IPS-18a (cell line): Measurements from ENCODE around the gene ABTB2.

Experiments used
- H3K27ac ChIP-seq: one replicate; pipeline ENCODE4 v1.5.1; 2013; ENCODE audit warnings: low read length
- H3K27me3 ChIP-seq: one replicate; pipeline ENCODE4 v1.6.1; 2013; ENCODE audit warnings: mild to moderate bottlenecking, low read length; ENCODE audit not compliant: control insufficient read depth, insufficient read depth
- H3K36me3 ChIP-seq: one replicate; pipeline ENCODE4 v1.6.1; 2013; ENCODE audit warnings: low read depth, low read length; ENCODE audit not compliant: control insufficient read depth
- H3K4me1 ChIP-seq: one replicate; pipeline ENCODE4 v1.6.1; 2013; ENCODE audit warnings: low read depth, low read length; ENCODE audit not compliant: control insufficient read depth
- H3K4me3 ChIP-seq: one replicate; pipeline ENCODE4 v1.5.1; 2013; ENCODE audit warnings: low read length
- H3K9ac ChIP-seq: one replicate; pipeline ENCODE4 v1.6.1; 2013; ENCODE audit warnings: mild to moderate bottlenecking, low read length, moderate library complexity
- H3K9me3 ChIP-seq: one replicate; pipeline ENCODE4 v1.6.1; 2013; ENCODE audit warnings: low read depth, low read length; ENCODE audit not compliant: control insufficient read depth

The ABTB2 gene

DNA sequence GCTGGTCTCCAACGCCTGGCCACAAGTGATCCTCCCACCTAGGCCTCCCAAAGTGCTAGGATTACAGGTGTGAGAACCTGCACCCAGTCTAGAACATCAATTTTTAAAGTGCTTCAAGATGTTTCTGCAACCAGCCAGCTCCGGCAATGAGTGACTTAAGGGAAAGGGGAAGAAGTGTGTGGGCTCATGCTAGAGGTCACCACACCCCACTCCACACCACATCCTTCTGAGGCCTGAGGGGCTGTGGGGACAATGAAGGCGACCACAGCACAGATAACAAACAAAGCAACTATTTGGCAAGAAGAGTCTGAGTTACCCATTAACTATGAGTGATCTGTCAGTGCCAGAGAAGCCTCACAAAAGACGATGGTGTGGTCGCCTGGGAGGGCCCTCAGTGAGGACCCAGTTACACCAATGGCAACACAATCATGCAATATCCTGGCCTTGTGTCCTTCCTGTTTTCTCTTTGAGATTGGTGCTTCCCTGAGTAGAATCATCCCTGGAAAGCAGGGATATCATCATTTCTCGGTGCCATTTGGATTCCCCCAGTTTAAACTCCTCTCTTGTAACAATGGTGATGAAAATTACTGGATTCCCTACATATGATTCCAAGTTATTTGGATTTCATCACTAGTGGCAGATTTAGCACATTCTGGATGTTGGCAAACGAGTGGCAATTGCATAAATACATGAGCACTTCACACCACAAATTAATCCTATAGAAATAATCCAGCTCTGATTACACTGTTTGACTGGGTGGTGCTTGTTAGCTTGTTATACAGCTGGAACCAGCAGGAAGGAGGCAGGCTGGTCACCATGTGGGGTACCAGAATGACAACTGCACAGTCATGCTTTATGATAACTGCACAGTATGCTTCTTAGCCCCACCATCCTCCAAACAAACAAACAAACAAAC, 18.4 kb downstream of the ABTB2 start:
- Histone ChIP-seq H3K9me3 (no peaks in the 10 kb centered on the region), H3K27me3 (no peaks in the 10 kb centered on the region), H3K9ac (no peak overlapping the region), H3K4me3 (no peak overlapping the region), H3K36me3 (no peaks in the 10 kb centered on the region), H3K27ac (no peak overlapping the region), H3K4me1 (peaks cover 11% of the 10 kb centered on the region)

GRCh38 chr11:34337016-34337415, 20.8 kb downstream of the ABTB2 start:
- Histone ChIP-seq H3K9ac (no peak overlapping the region), H3K27ac (no peak overlapping the region), H3K4me3 (no peak overlapping the region), H3K27me3 (no peaks in the 10 kb centered on the region), H3K36me3 (no peaks in the 10 kb centered on the region), H3K4me1 (peaks cover 8% of the 10 kb centered on the region), H3K9me3 (no peaks in the 10 kb centered on the region)

DNA sequence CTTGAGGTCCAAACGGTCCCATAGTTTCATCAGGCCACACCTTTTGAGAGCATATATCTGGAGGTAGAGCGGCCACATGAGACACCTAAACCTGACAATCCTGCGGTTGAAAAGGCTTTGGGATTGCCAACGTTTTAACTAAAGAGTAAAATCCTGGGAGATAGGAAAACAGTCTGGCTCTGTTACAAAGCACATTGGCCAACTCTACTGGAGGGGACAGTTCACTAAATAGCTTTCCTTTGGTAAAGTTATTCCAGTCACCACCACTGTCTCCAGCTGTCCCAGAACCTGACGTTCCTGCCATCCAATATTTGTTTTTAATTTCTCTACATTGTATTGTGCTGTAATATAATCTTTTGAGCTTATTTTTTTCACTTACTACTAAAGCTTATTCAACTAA, 22.0 kb downstream of the ABTB2 start:
- H3K4me3 ChIP-seq: no peak overlapping the region
- no peak overlapping the region for H3K9ac ChIP-seq
- no peaks in the 10 kb centered on the region for H3K9me3 ChIP-seq
- peaks cover 3% of the 10 kb centered on the region for H3K4me1 ChIP-seq
- H3K36me3 ChIP-seq: no peaks in the 10 kb centered on the region
- no peaks in the 10 kb centered on the region for H3K27me3 ChIP-seq
- no peak overlapping the region for H3K27ac ChIP-seq

DNA sequence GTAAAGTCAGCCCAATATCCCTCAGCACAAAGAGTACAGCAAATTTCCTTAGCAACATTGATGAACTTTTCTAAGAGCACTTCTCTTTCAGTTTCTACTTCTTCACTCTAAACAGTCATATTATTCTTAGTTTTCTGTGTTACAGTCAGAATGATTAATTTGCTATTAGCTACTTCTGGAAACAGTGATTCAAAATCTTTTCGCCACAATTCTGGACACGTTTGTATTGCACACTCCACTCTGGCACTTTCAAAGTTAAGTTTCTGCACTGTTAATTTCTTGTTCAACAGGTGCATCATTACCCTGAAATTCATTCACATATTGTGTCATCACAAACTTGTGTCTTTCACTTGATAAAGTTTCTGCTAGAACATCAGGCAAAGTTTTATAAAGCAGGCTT, 22.5 kb downstream of the ABTB2 start:
- H3K27me3 ChIP-seq: no peaks in the 10 kb centered on the region
- no peak overlapping the region for H3K9ac ChIP-seq
- no peaks in the 10 kb centered on the region for H3K9me3 ChIP-seq
- H3K4me3 ChIP-seq: no peak overlapping the region
- no peak overlapping the region for H3K27ac ChIP-seq
- H3K4me1 ChIP-seq: peaks cover 3% of the 10 kb centered on the region
- no peaks in the 10 kb centered on the region for H3K36me3 ChIP-seq

GRCh38 chr11:34333787-34334186, 24.0 kb downstream of the ABTB2 start:
- no peak overlapping the region for H3K9ac ChIP-seq
- H3K9me3 ChIP-seq: no peaks in the 10 kb centered on the region
- H3K4me3 ChIP-seq: no peak overlapping the region
- H3K27ac ChIP-seq: no peak overlapping the region
- no peaks in the 10 kb centered on the region for H3K27me3 ChIP-seq
- peaks cover 3% of the 10 kb centered on the region for H3K4me1 ChIP-seq
- no peaks in the 10 kb centered on the region for H3K36me3 ChIP-seq

- no peak overlapping the region for H3K4me3 ChIP-seq
- no peak overlapping the region for H3K27ac ChIP-seq
- no peak overlapping the region for H3K9ac ChIP-seq
- H3K9me3 ChIP-seq: no peaks in the 10 kb centered on the region
- no peaks in the 10 kb centered on the region for H3K36me3 ChIP-seq
- H3K4me1 ChIP-seq: peaks cover 3% of the 10 kb centered on the region
- no peaks in the 10 kb centered on the region for H3K27me3 ChIP-seq
These were observed 25.3 kb downstream of the ABTB2 start for GRCh38 chr11:34332524-34332923.

GRCh38 chr11:34331736-34332135, 26.1 kb downstream of the ABTB2 start:
- H3K4me1 ChIP-seq: peaks cover 3% of the 10 kb centered on the region
- H3K9ac ChIP-seq: no peak overlapping the region
- no peak overlapping the region for H3K27ac ChIP-seq
- H3K27me3 ChIP-seq: no peaks in the 10 kb centered on the region
- no peak overlapping the region for H3K4me3 ChIP-seq
- no peaks in the 10 kb centered on the region for H3K36me3 ChIP-seq
- H3K9me3 ChIP-seq: no peaks in the 10 kb centered on the region

GRCh38 chr11:34331329-34331728, 26.5 kb downstream of the ABTB2 start:
- Histone ChIP-seq H3K36me3 (no peaks in the 10 kb centered on the region), H3K27ac (no peak overlapping the region), H3K4me1 (peaks cover 3% of the 10 kb centered on the region)

GRCh38 chr11:34330653-34331052, 27.2 kb downstream of the ABTB2 start:
- Histone ChIP-seq H3K4me1 (peaks cover 3% of the 10 kb centered on the region), H3K9me3 (no peaks in the 10 kb centered on the region), H3K4me3 (no peak overlapping the region), H3K27ac (no peak overlapping the region), H3K36me3 (no peaks in the 10 kb centered on the region), H3K9ac (no peak overlapping the region), H3K27me3 (no peaks in the 10 kb centered on the region)

More at GRCh38 chr11:34331329-34331728, 26.5 kb downstream of the ABTB2 start:
- no peak overlapping the region for H3K4me3 ChIP-seq
- no peaks in the 10 kb centered on the region for H3K27me3 ChIP-seq
- no peak overlapping the region for H3K9ac ChIP-seq
- no peaks in the 10 kb centered on the region for H3K9me3 ChIP-seq

- Histone ChIP-seq H3K9me3 (no peaks in the 10 kb centered on the region), H3K9ac (no peak overlapping the region), H3K36me3 (no peaks in the 10 kb centered on the region), H3K4me1 (peaks cover 3% of the 10 kb centered on the region), H3K27ac (no peak overlapping the region), H3K4me3 (no peak overlapping the region), H3K27me3 (no peaks in the 10 kb centered on the region)
These were observed 27.9 kb downstream of the ABTB2 start for GRCh38 chr11:34329876-34330275.

- Histone ChIP-seq H3K36me3 (no peaks in the 10 kb centered on the region), H3K27ac (no peak overlapping the region), H3K27me3 (no peaks in the 10 kb centered on the region), H3K9me3 (no peaks in the 10 kb centered on the region), H3K4me3 (no peak overlapping the region), H3K4me1 (no peaks in the 10 kb centered on the region), H3K9ac (no peak overlapping the region)
These were observed 29.2 kb downstream of the ABTB2 start for GRCh38 chr11:34328632-34328910.
